Esophagus (tissue), 2 donors: Measurements from ENCODE around the gene TMEM147. TPM values are rescaled to one million over a fixed set of nuclear protein-coding genes. Genes with fewer than 3 reads are reported as not detected.
A peak's percentile ranks its signal among the peaks of the same experiment; 100 is the strongest.

Experiments
- H3K27ac ChIP-seq, 2 donors: one replicate each; pipeline ENCODE4 v1.5.1; 2013; ENCODE audit warnings: low read depth in 2 of 2, mild to moderate bottlenecking in 2 of 2, inconsistent platforms in 1 of 2, low read length in 1 of 2, moderate library complexity in 1 of 2
- H3K27me3 ChIP-seq, 2 donors: one replicate each; pipeline ENCODE4 v1.6.1; 2013; ENCODE audit warnings: low read length in 2 of 2, control low read depth in 1 of 2, mild to moderate bottlenecking in 1 of 2; ENCODE audit not compliant: insufficient read depth in 2 of 2, control insufficient read depth in 1 of 2
- H3K36me3 ChIP-seq, 2 donors: one replicate each; pipeline ENCODE4 v1.6.1; 2013; ENCODE audit warnings: low read length in 1 of 2; ENCODE audit not compliant: control insufficient read depth in 2 of 2, insufficient read depth in 2 of 2
- H3K4me1 ChIP-seq, 2 donors: one replicate each; pipeline ENCODE4 v1.6.1; 2013; ENCODE audit warnings: low read length in 1 of 2; ENCODE audit not compliant: control insufficient read depth in 2 of 2, insufficient read depth in 2 of 2
- H3K4me3 ChIP-seq, 2 donors: one replicate each; pipeline ENCODE4 v1.5.1; 2013; ENCODE audit warnings: low read length in 2 of 2, mild to moderate bottlenecking in 2 of 2, low read depth in 1 of 2, moderate library complexity in 1 of 2
- H3K9me3 ChIP-seq, 2 donors: one replicate each; pipeline ENCODE4 v1.6.1; 2013; ENCODE audit warnings: mild to moderate bottlenecking in 2 of 2, low read depth in 1 of 2, low read length in 1 of 2, moderate library complexity in 1 of 2; ENCODE audit not compliant: control insufficient read depth in 2 of 2, insufficient read depth in 1 of 2
- WGBS, 2 donors: extraction: QIAGEN DNeasy Blood & Tissue Kit; methylation state at CpG; one replicate each; pipeline ENCODE4 v1.1.7; 2013; 5-methylcytosine and 5-hydroxymethylcytosine counted together
- polyA plus RNA-seq, 2 donors: library from polyadenylated mRNA; stranded (reverse); fragments of 200-250 nt; gene quantifications; one replicate each; pipeline ENCODE4 v1.2.3, GENCODE V29; 2013
- donor health status: healthy with polysubstance abuse.
- donor health status: Bipolar disorder and iron deficiency.

The TMEM147 gene
- polyA plus RNA-seq, 2 donors, result 61.7 to 145 TPM

GRCh38 chr19:35552534-35553384, 7.3 kb downstream of the TMEM147 start:
- Histone ChIP-seq H3K9me3 (no peaks in the 10 kb centered on the region), H3K4me3 (no peak overlapping the region)

GRCh38 chr19:35553385-35554000, 8.1 kb downstream of the TMEM147 start:
- H3K4me3 ChIP-seq, result no peak overlapping the region
- peaks cover 3 to 7% of the 10 kb centered on the region in 2 donors for H3K4me1 ChIP-seq
- no peak overlapping the region for H3K27ac ChIP-seq
- peaks cover 0 to 4% of the 10 kb centered on the region in 2 donors for H3K36me3 ChIP-seq
- no peaks in the 10 kb centered on the region for H3K9me3 ChIP-seq
- H3K27me3 ChIP-seq, result peaks cover 0 to 3% of the 10 kb centered on the region in 2 donors
- WGBS, 2 donors, result 71 to 74% methylated on average over 13 to 14 of the region's 14 CpGs

More at GRCh38 chr19:35552534-35553384, 7.3 kb downstream of the TMEM147 start:
- Histone ChIP-seq H3K27ac (no peak overlapping the region), H3K27me3 (no peaks in the 10 kb centered on the region), H3K36me3 (peaks cover 0 to 4% of the 10 kb centered on the region in 2 donors), H3K4me1 (peaks cover 0 to under 1% of the 10 kb centered on the region in 2 donors)
- WGBS, 2 donors, result 68 to 72% methylated on average over 13 of the region's 13 CpGs

GRCh38 chr19:35554076-35554475, 8.7 kb downstream of the TMEM147 start:
- Histone ChIP-seq H3K9me3 (no peaks in the 10 kb centered on the region), H3K4me3 (no peak overlapping the region), H3K4me1 (peaks cover 3 to 13% of the 10 kb centered on the region in 2 donors), H3K27ac (no peak overlapping the region), H3K36me3 (peaks cover 0 to 4% of the 10 kb centered on the region in 2 donors), H3K27me3 (peaks cover 0 to 9% of the 10 kb centered on the region in 2 donors)
- WGBS, 2 donors, result 67 to 68% methylated on average over 5 of the region's 5 CpGs

- H3K27ac ChIP-seq, result no peak overlapping the region
- H3K27me3 ChIP-seq, result peaks cover 0 to 9% of the 10 kb centered on the region in 2 donors
- 70% methylated on average over 30 of the region's 30 CpGs for WGBS, 2 donors
- H3K4me3 ChIP-seq, result no peak overlapping the region
- H3K36me3 ChIP-seq, result peaks cover 0 to 4% of the 10 kb centered on the region in 2 donors
- H3K4me1 ChIP-seq, result peaks cover 3 to 13% of the 10 kb centered on the region in 2 donors
- H3K9me3 ChIP-seq, result no peaks in the 10 kb centered on the region
Measured at GRCh38 chr19:35555301-35556005, 10.0 kb downstream of the TMEM147 start.

DNA sequence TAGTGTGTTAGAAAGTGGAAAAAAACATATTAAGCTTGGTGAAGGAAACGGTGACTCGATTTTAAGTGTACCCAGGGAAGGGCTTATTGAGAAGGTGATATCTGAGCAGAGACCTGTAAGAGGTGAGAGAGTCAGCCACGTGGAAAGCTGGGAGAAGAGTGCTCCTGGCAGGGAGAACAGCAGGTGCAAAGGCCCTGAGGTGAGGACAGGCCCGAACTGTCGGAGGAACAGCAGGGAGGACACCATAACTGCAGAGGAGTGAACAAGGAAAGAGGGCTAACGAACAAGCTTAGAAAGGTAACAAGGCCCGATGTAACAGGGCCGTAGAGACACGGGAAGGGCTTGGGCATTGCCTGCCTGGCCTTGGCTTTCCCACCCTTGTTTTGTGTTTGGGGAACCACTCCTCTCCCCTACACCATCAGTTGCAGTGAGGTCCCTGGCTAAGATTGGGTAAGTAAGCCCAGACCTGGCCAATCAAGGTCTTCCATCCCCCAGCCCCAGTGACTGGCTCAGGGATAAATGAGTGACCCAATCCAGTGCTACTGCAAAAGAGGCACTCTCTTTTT, 10.7 kb downstream of the TMEM147 start:
- no peak overlapping the region for H3K4me3 ChIP-seq
- no peaks in the 10 kb centered on the region for H3K9me3 ChIP-seq
- peaks cover 3 to 13% of the 10 kb centered on the region in 2 donors for H3K4me1 ChIP-seq
- 80 to 87% methylated on average over 9 of the region's 9 CpGs for WGBS, 2 donors
- H3K36me3 ChIP-seq, result no peaks in the 10 kb centered on the region
- H3K27me3 ChIP-seq, result peaks cover 0 to 9% of the 10 kb centered on the region in 2 donors
- H3K27ac ChIP-seq, result no peak overlapping the region

- Histone ChIP-seq H3K4me3 (no peak overlapping the region), H3K27me3 (peaks cover 0 to 9% of the 10 kb centered on the region in 2 donors)
- 88% methylated on average over 16 of the region's 16 CpGs for WGBS, 2 donors
Measured at GRCh38 chr19:35556846-35557538, 11.6 kb downstream of the TMEM147 start.

GRCh38 chr19:35557539-35558399, 12.3 kb downstream of the TMEM147 start:
- peak overlapping the region in 1 of 2 donors; percentile 34 for H3K4me3 ChIP-seq
- H3K9me3 ChIP-seq, result no peaks in the 10 kb centered on the region
- H3K36me3 ChIP-seq, result no peaks in the 10 kb centered on the region
- peaks cover 0 to 9% of the 10 kb centered on the region in 2 donors for H3K27me3 ChIP-seq
- peaks cover 3 to 13% of the 10 kb centered on the region in 2 donors for H3K4me1 ChIP-seq
- H3K27ac ChIP-seq, result no peak overlapping the region
- WGBS, 2 donors, result 10% methylated on average over 53 to 60 of the region's 60 CpGs

More at GRCh38 chr19:35556846-35557538, 11.6 kb downstream of the TMEM147 start:
- Histone ChIP-seq H3K9me3 (no peaks in the 10 kb centered on the region), H3K27ac (no peak overlapping the region), H3K4me1 (peaks cover 3 to 13% of the 10 kb centered on the region in 2 donors), H3K36me3 (no peaks in the 10 kb centered on the region)
